HFF-Myc (cell line): ENCODE data around the gene USP6.
A peak's percentile ranks its signal among the peaks of the same experiment; 100 is the strongest.
"Not testable (repeated sequence)": the region's sequence is repeated elsewhere in the genome, so short reads cannot be mapped to it uniquely, and the experiment has no call there.

ENCODE experiments used
- DNase-seq: peaks from one replicate; pipeline ENCODE4 v3.0.0-alpha.2; 2011; ENCODE audit warnings: low read depth; ENCODE audit errors: extremely low read depth
- H3K4me3 ChIP-seq: replicated peaks from 2 replicates; pipeline ENCODE4 v1.5.1; 2011; ENCODE audit warnings: low read depth, mild to moderate bottlenecking, control low read depth, low read length
- CTCF ChIP-seq: IDR thresholded peaks from 2 replicates; pipeline ENCODE4 v1.5.1; 2012; ENCODE audit warnings: mild to moderate bottlenecking, low read depth, low read length, control low read depth; ENCODE audit errors: missing control alignments

Gene USP6

GRCh38 chr17:5115673-5116651 lies at the start of gene USP6:
Gene USP6, plus strand, starts transcription at chr17:5116032. Its CDS starts 14,336 bp downstream, at chr17:5130368.
- DNase-seq, result no peak
- no peak for TF ChIP-seq CTCF
- H3K4me3 ChIP-seq, result no peak within 1 kb of the TSS; the same call in 1 of the 2 replicates

- H3K4me3 ChIP-seq, result no peak overlapping the region
- no peak for TF ChIP-seq CTCF
- DNase-seq, result no peak
These were observed 47.6 kb upstream of the USP6 start for GRCh38 chr17:5068236-5068635.

- H3K4me3 ChIP-seq, result no peak overlapping the region
- DNase-seq, result no peak
- no peak for TF ChIP-seq CTCF
These were observed 46.1 kb upstream of the USP6 start for GRCh38 chr17:5069724-5070123.

GRCh38 chr17:5075472-5075871 lies 40.4 kb upstream of the USP6 start:
- not testable (repeated sequence) for DNase-seq, H3K4me3 ChIP-seq

- not testable (repeated sequence) for H3K4me3 ChIP-seq, DNase-seq
These were observed 38.6 kb upstream of the USP6 start for GRCh38 chr17:5077275-5077674.

- DNase-seq, result no peak
- H3K4me3 ChIP-seq, result peak overlapping the region; percentile 49
- TF ChIP-seq CTCF, result no peak
These were observed 38.1 kb upstream of the USP6 start for GRCh38 chr17:5077781-5078105.

- peak; percentile 22 for DNase-seq
- no peak for TF ChIP-seq CTCF
- H3K4me3 ChIP-seq, result peak within 1 kb of the TSS; percentile 49
These were observed 37.5 kb upstream of the USP6 start, which contains the start of gene ZFP3 for GRCh38 chr17:5078106-5079028. Gene ZFP3, plus strand, starts transcription at chr17:5078467. Its CDS starts 13,038 bp downstream, at chr17:5091505.
